Retinal pigment epithelial cell (primary cell): ENCODE measurements around the gene WNT7B.

Experiments used
- DNase-seq: peaks from one replicate; pipeline ENCODE4 v3.0.0-alpha.2; 2010; ENCODE audit warnings: low read depth
- H3K4me3 ChIP-seq: 2 replicates; pipeline ENCODE4 v1.5.1; 2011; ENCODE audit warnings: mild to moderate bottlenecking, low read length, control low read depth, moderate library complexity
- CTCF ChIP-seq: conservative IDR thresholded peaks from 2 replicates; pipeline ENCODE4 v1.5.1; 2011; ENCODE audit warnings: low read depth, low read length, control low read depth, inconsistent platforms

Gene WNT7B

GRCh38 chr22:45976254-45977002 is 534 bp downstream of the WNT7B start:
- peak overlapping the region; percentile 10 for H3K4me3 ChIP-seq
- no peak for DNase-seq
- no peak for TF ChIP-seq CTCF

GRCh38 chr22:45975164-45976161 is 1.5 kb downstream of the WNT7B start:
- no peak for TF ChIP-seq CTCF
- DNase-seq: no peak
- H3K4me3 ChIP-seq: no peak overlapping the region

- TF ChIP-seq CTCF: no peak
- H3K4me3 ChIP-seq: no peak overlapping the region
- DNase-seq: no peak
These were observed 2.5 kb downstream of the WNT7B start for GRCh38 chr22:45974498-45974897.

- TF ChIP-seq CTCF: no peak
These were observed 4.1 kb downstream of the WNT7B start for GRCh38 chr22:45972889-45973253.

GRCh38 chr22:45972091-45972888 is 4.7 kb downstream of the WNT7B start:
- TF ChIP-seq CTCF: no peak
- no peak for DNase-seq
- H3K4me3 ChIP-seq: no peak overlapping the region

More at GRCh38 chr22:45972889-45973253, 4.1 kb downstream of the WNT7B start:
- DNase-seq: no peak
- no peak overlapping the region for H3K4me3 ChIP-seq

GRCh38 chr22:45971408-45972028 is 5.4 kb downstream of the WNT7B start:
- H3K4me3 ChIP-seq: peak overlapping the region; percentile 8
- no peak for DNase-seq
- no peak for TF ChIP-seq CTCF
